Sigmoid colon (tissue), 4 donors: ENCODE measurements around the gene TAF6L.

Source experiments
- EP300 ChIP-seq, 4 donors: sonication (generic); formaldehyde crosslinking; IDR thresholded peaks; one replicate each; pipeline ENCODE4 v1.6.1; 2017; ENCODE audit warnings: antibody characterized with exemption in 4 of 4
- POLR2A ChIP-seq, 2 donors: fragments of 450-650 bp; IDR thresholded peaks; one replicate each; pipeline ENCODE4 v1.6.1; 2016; ENCODE audit warnings: antibody characterized with exemption in 2 of 2, mild to moderate bottlenecking in 2 of 2, moderate library complexity in 2 of 2
- POLR2AphosphoS5 ChIP-seq, 4 donors: sonication (generic); formaldehyde crosslinking; IDR thresholded peaks; one replicate each; pipeline ENCODE4 v1.6.1; 2017; ENCODE audit warnings: antibody characterized with exemption in 4 of 4
- TF ChIP-seq, protein P1 (sequence below), 4 experiments: fragments of 450-650 bp in 3 of 4; fragments of 200-600 bp in 1 of 4; IDR thresholded peaks; one replicate each; pipeline ENCODE4 v1.5.1; 2016 to 2019; ENCODE audit warnings: antibody characterized with exemption in 4 of 4, mild to moderate bottlenecking in 3 of 4, moderate library complexity in 2 of 4

DNA sequence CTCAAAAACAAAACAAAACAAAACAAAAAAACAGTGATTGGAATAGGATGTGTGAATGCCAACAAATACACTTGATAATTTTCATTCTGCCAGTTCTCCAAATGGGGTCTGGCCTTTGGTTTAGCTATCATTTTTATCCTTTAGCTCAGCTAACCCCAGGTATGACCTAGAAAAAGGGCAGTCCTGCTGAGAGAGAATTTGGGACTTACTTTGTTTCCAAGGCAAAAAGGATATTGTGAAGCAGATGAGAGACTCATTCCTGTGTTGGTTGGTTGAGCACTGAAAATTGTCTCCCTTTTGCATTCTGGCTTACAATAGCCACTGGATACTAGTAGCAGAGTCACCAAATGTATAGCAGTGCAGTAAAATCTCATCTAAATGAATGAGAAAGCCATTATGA lies 34.0 kb upstream of the TAF6L start:
- TF ChIP-seq, protein P1, sequence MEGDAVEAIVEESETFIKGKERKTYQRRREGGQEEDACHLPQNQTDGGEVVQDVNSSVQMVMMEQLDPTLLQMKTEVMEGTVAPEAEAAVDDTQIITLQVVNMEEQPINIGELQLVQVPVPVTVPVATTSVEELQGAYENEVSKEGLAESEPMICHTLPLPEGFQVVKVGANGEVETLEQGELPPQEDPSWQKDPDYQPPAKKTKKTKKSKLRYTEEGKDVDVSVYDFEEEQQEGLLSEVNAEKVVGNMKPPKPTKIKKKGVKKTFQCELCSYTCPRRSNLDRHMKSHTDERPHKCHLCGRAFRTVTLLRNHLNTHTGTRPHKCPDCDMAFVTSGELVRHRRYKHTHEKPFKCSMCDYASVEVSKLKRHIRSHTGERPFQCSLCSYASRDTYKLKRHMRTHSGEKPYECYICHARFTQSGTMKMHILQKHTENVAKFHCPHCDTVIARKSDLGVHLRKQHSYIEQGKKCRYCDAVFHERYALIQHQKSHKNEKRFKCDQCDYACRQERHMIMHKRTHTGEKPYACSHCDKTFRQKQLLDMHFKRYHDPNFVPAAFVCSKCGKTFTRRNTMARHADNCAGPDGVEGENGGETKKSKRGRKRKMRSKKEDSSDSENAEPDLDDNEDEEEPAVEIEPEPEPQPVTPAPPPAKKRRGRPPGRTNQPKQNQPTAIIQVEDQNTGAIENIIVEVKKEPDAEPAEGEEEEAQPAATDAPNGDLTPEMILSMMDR (IDR thresholded peaks at IDR 0.05): no peak
- no peak for TF ChIP-seq POLR2AphosphoS5 (IDR thresholded peaks at IDR 0.05)
- no peak for TF ChIP-seq EP300 (IDR thresholded peaks at IDR 0.05)
- TF ChIP-seq POLR2A (IDR thresholded peaks at IDR 0.05): no peak
